Posterior vena cava (tissue), 2 donors: Measurements from ENCODE around the gene RANBP17. TPM values are rescaled to one million over a fixed set of nuclear protein-coding genes. Genes with fewer than 3 reads are reported as not detected.
"Not testable (repeated sequence)": the region's sequence is repeated elsewhere in the genome, so short reads cannot be mapped to it uniquely, and the experiment has no call there.

Experiments used
- DNase-seq: peaks from one replicate; pipeline ENCODE4 v3.0.0-alpha.2; 2020; ENCODE audit warnings: low spot score
- intact Hi-C, 2 donors: fragments of 100-400 bp; cut with DNase I; formaldehyde crosslinking; loops; one replicate each; pipeline versions ENCODE4 v1.14.1 to v1.14.2; 2022 to 2023
- total RNA-seq, 2 donors: library from RNA; stranded (reverse); fragmentation: NEBNext Ultra II Directional; extraction: Animal tissue kit (Norgen Biotek cat#: 25700); gene quantifications; one replicate each; pipeline ENCODE4 v1.2.1, GENCODE V29; 2021
- donor health status: DM: yes; HTN: yes; CAD: no.
- donor health status: DM: yes; HTN: yes; CAD: no.

Gene RANBP17
- total RNA-seq, 2 donors from 2014 or later: 21.7 to 24.3 TPM

- intact Hi-C loops, DNase-seq: not testable (repeated sequence)
Measured at GRCh38 chr5:171041893-171042292, 180.1 kb downstream of the RANBP17 start.

DNA sequence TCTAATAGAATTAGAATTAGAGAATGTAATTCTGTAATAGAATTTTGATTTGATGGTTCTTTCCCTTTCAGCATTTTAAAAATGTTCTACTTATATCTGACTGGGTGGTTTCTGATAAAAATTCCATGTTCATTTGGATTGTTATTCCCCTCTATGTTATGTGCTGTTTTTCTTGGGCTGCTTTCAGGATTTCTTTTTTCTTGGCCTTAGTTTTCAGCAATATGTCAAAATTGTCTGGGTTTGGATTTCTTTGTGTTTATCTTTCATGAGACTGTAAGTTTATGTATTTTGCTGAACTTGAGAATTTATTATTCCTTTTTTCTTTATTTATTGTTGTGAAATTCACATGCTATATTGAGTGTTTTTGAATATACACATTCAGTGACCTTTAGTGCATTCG is 189.1 kb downstream of the RANBP17 start:
- intact Hi-C loops: no loop called here
- no peak for DNase-seq

DNA sequence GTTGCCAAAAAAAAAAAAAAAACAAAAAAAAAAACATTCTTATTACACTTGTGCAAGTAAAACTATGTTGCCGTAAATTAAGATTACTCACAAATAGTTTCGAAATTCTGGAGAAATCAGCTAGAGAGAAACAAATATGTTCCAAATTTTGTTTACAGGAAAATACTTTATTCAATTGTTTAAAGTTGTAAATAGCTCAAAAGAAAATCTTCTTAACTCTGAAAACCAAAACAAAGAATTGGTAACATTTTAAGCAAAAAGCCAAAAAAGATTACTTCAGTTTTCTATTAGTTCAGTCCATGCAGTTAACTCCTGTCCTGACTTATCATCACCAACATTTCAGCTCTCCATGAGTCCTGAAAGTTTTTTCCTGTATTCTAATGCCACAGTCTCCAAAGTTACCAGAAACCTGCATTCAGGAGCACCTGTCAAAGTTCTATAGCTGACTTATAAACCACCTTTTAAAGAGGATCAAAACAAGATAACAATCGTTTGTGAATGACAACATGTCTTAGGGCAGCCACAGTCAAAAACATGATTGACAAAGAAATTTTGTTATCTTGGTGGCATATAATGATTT is 194.1 kb downstream of the RANBP17 start:
- intact Hi-C loops: no loop called here
- no peak for DNase-seq

DNA sequence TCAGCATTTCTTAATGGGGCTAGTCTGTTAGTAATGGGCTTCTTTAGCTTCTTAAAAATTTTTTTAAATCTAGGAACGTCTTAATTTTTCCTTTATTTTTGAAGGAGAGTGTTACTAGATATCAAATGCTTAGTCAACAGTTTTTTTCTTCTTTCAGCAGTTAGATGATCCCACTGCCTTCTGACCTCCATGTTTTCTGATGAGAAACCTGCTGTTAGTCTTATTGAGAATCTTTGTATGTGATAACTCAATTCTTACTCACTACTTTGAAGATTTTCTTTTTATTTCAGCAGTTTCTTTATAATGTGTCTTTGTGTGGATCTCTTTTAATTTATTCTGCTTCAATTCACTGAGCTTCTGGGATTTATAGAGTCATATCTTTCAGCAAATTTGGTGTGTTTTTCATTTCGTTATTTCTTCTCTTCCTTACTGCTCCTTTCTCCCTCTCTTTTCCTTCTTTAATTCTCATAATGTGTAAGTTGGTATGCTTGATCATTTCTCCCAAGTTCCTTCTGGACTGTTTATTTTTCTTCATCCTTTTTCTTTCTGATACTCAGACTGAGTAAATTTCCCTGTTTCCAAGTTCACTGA is 205.8 kb downstream of the RANBP17 start:
- DNase-seq: no peak
- intact Hi-C loops: no loop called here

DNA sequence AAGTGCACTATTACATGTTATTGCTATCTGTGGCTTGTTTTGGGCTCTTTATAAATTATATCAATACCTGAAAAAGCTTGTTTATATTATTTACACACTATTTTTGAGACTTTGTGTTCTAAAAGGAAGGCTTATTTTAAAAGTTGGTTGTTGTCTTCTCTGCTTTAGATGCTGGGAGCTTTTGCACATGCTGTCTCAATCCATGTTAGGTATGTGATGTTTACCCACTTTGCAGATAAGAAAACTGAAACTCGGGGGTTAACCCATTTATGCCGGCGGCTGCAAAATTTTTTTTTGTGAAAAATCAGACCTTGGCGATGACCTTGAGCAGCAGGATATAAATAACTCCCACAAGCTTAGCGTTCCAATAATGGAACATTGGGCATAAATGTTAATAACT is 212.9 kb downstream of the RANBP17 start:
- no peak for DNase-seq
- intact Hi-C loops: no loop called here

GRCh38 chr5:171080186-171080938 is 218.5 kb downstream of the RANBP17 start:
- intact Hi-C loops: no loop called here
- DNase-seq: no peak

DNA sequence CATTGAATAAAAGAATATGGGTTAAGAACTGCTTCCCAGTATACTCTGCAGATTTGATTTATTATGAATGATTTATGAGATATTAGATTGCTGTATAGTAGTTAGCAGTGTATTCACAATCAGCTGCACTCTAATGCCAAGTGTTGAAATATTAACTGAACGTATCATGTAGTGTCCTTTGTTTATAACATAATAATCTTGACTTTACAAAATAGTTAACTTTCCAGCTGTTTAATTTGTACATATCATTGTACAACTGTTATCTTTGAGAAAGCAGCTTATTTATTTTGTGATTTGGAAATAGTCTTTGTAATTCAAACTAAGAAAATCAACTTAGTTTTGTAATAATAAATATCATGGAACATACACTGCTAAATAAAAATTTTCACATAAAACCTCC is 219.5 kb downstream of the RANBP17 start:
- no peak for DNase-seq
- intact Hi-C loops: no loop called here

DNA sequence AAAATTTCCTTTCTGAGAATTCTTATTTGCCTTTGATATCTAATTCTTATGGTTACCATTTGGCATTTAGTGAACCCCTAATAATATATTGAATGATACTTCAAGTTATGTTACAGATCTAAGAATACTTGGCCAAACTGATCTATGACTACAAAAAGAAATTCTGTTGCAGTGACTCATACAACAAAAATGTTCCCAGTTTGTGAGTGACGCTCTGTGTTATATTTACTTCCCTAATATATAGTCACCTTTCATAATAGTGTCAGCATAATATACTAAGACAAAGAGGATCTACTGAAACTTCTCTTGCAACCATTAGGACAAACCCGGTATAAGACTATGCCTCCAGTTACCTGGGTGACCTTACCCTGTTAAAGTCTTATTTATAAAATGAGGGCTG is 230.4 kb downstream of the RANBP17 start:
- no peak for DNase-seq
- intact Hi-C loops: no loop called here

DNA sequence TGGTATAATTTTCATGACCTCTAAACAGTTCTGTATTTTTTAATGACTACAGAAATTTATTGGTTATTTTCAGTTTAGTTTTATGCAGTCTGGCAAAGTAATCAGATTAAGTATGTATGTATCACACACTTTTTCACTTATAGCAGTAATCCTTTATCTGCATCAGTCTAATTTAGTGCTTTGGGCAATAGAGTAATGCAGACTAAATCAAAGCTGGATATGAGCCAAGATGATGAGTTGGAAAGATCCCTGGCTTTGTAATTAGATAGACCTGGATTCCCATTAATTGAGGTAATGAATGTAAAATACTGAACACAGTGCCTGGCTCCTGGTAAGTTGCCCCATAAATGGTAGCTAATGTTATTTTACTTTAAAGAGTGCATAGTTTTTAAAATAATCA is 231.8 kb downstream of the RANBP17 start:
- intact Hi-C loops: no loop called here
- no peak for DNase-seq

- intact Hi-C loops: no loop called here
- no peak for DNase-seq
Measured at GRCh38 chr5:171094356-171094755, 232.5 kb downstream of the RANBP17 start.

- no peak for DNase-seq
- intact Hi-C loops: no loop called here
Measured at GRCh38 chr5:171102877-171103610, 241.2 kb downstream of the RANBP17 start.

- intact Hi-C loops: no loop called here
- DNase-seq: no peak
Measured at GRCh38 chr5:171107669-171108068, 245.9 kb downstream of the RANBP17 start.

DNA sequence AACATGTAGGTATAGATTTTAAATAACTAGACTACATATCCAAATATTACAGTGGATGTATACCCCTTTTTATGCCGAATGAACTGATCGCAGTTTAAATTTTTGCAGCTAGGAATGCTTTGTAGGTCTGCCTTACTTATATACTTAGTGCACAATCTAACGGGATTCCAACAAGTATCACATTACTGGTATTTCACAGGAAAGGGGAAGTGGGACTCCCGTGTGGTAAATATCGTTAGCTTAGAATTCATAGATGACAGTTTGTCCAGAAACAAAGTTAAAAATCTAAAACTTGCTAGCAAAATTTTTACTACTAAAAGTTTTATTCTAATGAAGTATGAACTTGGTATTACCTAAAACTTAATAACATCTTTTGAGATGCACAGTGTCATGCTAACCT is 253.7 kb downstream of the RANBP17 start:
- intact Hi-C loops: no loop called here
- no peak for DNase-seq

DNA sequence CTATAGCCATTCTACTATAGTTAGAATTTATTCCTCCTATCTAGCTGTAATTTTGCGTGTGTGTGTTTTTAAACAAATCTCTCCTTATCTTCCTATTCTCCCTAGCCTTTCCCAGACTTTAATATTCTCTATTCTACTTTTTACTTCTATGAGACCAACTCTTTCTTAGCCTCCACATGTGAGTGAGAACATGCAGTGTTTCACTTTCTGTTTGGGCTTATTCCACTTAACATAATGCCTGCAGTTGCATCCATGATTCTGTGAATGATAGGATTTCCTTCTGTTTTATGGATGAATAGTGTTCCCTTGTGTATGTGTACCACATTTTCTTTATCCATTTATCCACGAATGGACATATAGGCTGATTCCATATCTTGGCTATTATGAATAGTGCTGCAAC is 254.9 kb downstream of the RANBP17 start:
- intact Hi-C loops: no loop called here

DNA sequence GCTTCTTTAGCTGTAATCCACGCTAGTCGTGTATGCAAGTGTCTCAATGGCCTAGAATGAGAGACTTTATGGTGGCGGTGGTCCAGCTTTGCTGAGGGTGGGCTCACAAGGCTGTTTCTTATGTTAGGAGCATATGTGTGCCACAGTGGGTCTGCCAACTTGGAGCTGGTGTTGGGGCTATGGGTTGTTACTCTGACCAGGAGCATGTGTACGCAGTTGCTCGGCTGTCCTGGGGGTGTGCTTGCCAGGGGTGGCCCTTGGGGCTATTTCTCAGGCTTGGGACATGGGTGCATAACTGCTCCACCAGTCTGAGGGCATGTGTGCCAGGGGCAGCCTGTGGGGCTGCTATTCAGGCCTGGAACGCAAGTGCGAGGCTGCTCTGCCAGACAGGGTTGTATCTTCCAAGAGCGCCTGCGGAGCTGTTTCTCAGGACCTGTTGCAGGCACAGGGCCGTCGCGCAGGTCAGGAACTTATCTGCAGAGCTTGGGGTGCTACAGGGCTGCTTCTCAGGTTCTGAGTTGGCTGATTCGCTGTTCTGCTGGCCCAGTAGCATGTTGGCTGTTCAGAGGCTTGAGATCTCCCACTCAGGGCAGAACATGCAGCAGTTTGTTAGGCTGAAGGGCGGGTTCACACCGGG is 259.3 kb downstream of the RANBP17 start:
- no peak for DNase-seq
- intact Hi-C loops: no loop called here

More for the DNA sequence above, 254.9 kb downstream of the RANBP17 start:
- DNase-seq: no peak

- intact Hi-C loops: no loop called here
- no peak for DNase-seq
Measured at GRCh38 chr5:171121638-171122037, 259.8 kb downstream of the RANBP17 start.

- intact Hi-C loops: no loop called here
- no peak for DNase-seq
Measured at GRCh38 chr5:171122372-171122771, 260.6 kb downstream of the RANBP17 start.

GRCh38 chr5:171123417-171123816 is 261.6 kb downstream of the RANBP17 start:
- intact Hi-C loops: no loop called here
- no peak for DNase-seq

DNA sequence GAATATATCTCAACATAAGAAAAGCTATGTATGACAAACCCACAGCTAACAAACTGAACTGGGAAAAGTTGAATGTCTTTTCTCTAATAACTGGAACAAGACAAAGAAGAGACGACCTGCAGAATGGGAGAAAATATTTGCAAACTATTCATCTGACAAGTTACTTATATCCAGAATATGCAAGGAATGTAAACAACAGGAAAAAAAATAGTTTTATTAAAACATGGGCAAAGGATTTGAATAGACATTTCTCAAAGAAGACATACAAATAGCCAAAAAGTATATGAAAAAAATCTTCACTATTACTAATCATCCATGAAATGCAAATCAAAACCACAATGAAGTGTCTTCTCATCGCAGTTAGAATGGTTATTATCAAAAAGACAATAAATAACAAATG is 265.5 kb downstream of the RANBP17 start:
- no peak for DNase-seq

GRCh38 chr5:171128136-171128535 is 266.3 kb downstream of the RANBP17 start:
- intact Hi-C loops: no loop called here
- DNase-seq: no peak

More for the DNA sequence above, 265.5 kb downstream of the RANBP17 start:
- intact Hi-C loops: no loop called here
